Keratinocyte (primary cell): Measurements from ENCODE around the gene SEPHS1. TPM values are rescaled to one million over a fixed set of nuclear protein-coding genes. Genes with fewer than 3 reads are reported as not detected.

Source experiments
- DNase-seq: peaks from one replicate; pipeline ENCODE4 v3.0.0-alpha.2; 2011; ENCODE audit warnings: low read depth, missing footprints, low spot score
- FAIRE-seq: peaks from 2 replicates; lab custom pipeline; 2011; peaks lifted over from hg19 to GRCh38; lab: Jason Lieb, UNC
- H2AFZ ChIP-seq: 2 replicates; pipeline ENCODE4 v1.6.0; 2012; ENCODE audit warnings: low read length, control low read depth, inconsistent platforms; ENCODE audit not compliant: control insufficient read depth
- H3K27ac ChIP-seq: 2 replicates; pipeline ENCODE4 v1.5.1; 2011; ENCODE audit warnings: low read length; ENCODE audit not compliant: control insufficient read depth, insufficient read depth
- H3K27me3 ChIP-seq: 3 replicates; pipeline ENCODE4 v1.6.0; 2011; ENCODE audit warnings: low read length; ENCODE audit not compliant: control insufficient read depth, insufficient read depth; ENCODE audit errors: extremely low read depth
- H3K36me3 ChIP-seq, 2 experiments: 2 replicates in 1 of 2; 3 replicates in 1 of 2; pipeline ENCODE4 v1.5.1; 2011; ENCODE audit warnings: low read length in 2 of 2, mild to moderate bottlenecking in 1 of 2; ENCODE audit not compliant: control insufficient read depth in 2 of 2, insufficient read depth in 2 of 2; ENCODE audit errors: extremely low read depth in 1 of 2
- H3K4me1 ChIP-seq: 3 replicates; pipeline ENCODE4 v1.5.1; 2011; ENCODE audit warnings: low read length; ENCODE audit not compliant: control insufficient read depth, insufficient read depth; ENCODE audit errors: extremely low read depth
- H3K4me2 ChIP-seq: 3 replicates; pipeline ENCODE4 v1.6.0; 2011; ENCODE audit warnings: low read depth, low read length; ENCODE audit not compliant: control insufficient read depth, insufficient read depth; ENCODE audit errors: extremely low read depth
- H3K4me3 ChIP-seq, 3 experiments: fragments of 200-600 bp in 1 of 3; sonication (generic) in 1 of 3; 2 replicates in 2 of 3; 3 replicates in 1 of 3; pipeline ENCODE4 v1.5.1; 2011 to 2016; ENCODE audit warnings: low read length in 3 of 3, mild to moderate bottlenecking in 3 of 3, control low read depth in 2 of 3, inconsistent platforms in 1 of 3, low read depth in 1 of 3, mixed read lengths in 1 of 3, mixed run types in 1 of 3, moderate library complexity in 1 of 3; ENCODE audit not compliant: control insufficient read depth in 2 of 3, insufficient read depth in 2 of 3; ENCODE audit errors: extremely low read depth in 1 of 3
- H3K79me2 ChIP-seq: 2 replicates; pipeline ENCODE4 v1.6.0; 2012; ENCODE audit warnings: low read length; ENCODE audit not compliant: control insufficient read depth, insufficient read depth
- H3K9ac ChIP-seq: 3 replicates; pipeline ENCODE4 v1.6.0; 2011; ENCODE audit warnings: low read length; ENCODE audit not compliant: control insufficient read depth, insufficient read depth; ENCODE audit errors: extremely low read depth
- H3K9me1 ChIP-seq: 3 replicates; pipeline ENCODE4 v1.6.0; 2011; ENCODE audit warnings: low read length; ENCODE audit not compliant: control insufficient read depth, insufficient read depth; ENCODE audit errors: extremely low read depth
- H3K9me3 ChIP-seq: 2 replicates; pipeline ENCODE4 v1.5.1; 2012; ENCODE audit warnings: low read depth, low read length; ENCODE audit not compliant: control insufficient read depth
- H4K20me1 ChIP-seq: 3 replicates; pipeline ENCODE4 v1.6.0; 2011; ENCODE audit warnings: low read length; ENCODE audit not compliant: control insufficient read depth, insufficient read depth; ENCODE audit errors: extremely low read depth
- EZH2 ChIP-seq: IDR thresholded peaks from one replicate; pipeline ENCODE4 v1.6.1; 2012; ENCODE audit warnings: inconsistent platforms, mild to moderate bottlenecking, low read length, moderate library complexity
- dilution Hi-C: fragments of 300-500 bp; cut with MboI; formaldehyde crosslinking; loops from one replicate; pipeline ENCODE4 v1.7.0; 2020; ENCODE audit warnings: low sequenced_read_pairs; ENCODE audit not compliant: extremely low pct_ligation_motif_present
- polyA plus RNA-seq, 5 experiments: library from polyadenylated mRNA; depleted of rRNA in 3 of 5; stranded (reverse) in 3 of 5; stranded (forward) in 1 of 5; unstranded in 1 of 5; fragments of >200 nt; gene quantifications; 1 replicate in 1 of 5; 2 replicates in 3 of 5; 3 replicates in 1 of 5; pipeline versions ENCODE4 v1.2.1 to v1.2.3, GENCODE V29; 2011 to 2012; ENCODE audit warnings: missing spikeins in 2 of 5, low read depth in 1 of 5, low replicate concordance in 1 of 5
- TF ChIP-seq, protein P1 (sequence below), 3 experiments: IDR thresholded peaks in 1 of 3; conservative IDR thresholded peaks in 1 of 3; optimal IDR thresholded peaks in 1 of 3; 2 replicates in 2 of 3; 3 replicates in 1 of 3; pipeline versions ENCODE3 to v1.5.1; 2011; ENCODE audit warnings: low read length in 3 of 3, mild to moderate bottlenecking in 3 of 3, moderate library complexity in 2 of 3, control low read depth in 1 of 3, inconsistent platforms in 1 of 3; ENCODE audit not compliant: insufficient read depth in 2 of 3; ENCODE audit errors: extremely low read depth in 1 of 3

Gene SEPHS1
- polyA plus RNA-seq, 1 donor (not counting 4 experiments of a cell fraction or from before 2014, with no cell fraction given), result 65.4 TPM

DNA sequence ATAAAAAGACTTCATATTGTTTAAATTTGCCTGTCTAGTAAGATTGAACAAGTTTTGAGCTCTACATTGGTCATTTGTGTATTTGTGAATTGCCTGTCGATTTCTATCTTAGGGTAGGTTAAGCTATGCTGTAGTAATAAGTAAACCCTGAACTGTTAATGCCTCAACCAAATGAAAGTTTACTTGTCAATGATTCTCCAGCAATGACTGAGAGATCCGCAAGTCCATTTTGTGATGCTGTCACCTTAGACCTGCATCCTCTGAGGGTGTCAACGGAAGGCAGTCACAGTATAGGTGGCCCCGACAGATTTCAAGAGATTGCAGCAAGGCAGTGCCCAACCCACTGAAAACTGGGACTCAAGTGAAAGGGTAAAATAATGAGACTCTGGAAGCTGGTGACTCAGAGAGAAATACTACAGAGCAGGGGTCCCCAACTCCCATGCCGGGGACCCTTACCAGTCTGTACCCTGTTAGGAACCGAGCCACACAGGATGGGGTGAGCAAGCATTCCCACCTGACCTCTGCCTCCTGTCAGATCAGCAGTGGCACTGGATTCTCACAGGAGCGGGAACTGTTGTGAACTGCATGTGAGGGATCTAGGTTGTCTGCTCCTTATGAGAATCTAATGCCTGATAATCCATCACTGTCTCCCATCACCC is 37.4 kb downstream of the SEPHS1 start:
- Histone ChIP-seq H4K20me1 (no peaks in the 10 kb centered on the region), H3K4me2 (no peak overlapping the region), H3K36me3 (no peaks in the 10 kb centered on the region), H3K79me2 (no peaks in the 10 kb centered on the region), H3K27ac (no peak overlapping the region), H2AFZ (no peak overlapping the region), H3K4me1 (no peaks in the 10 kb centered on the region), H3K4me3 (no peak overlapping the region), H3K9me1 (no peaks in the 10 kb centered on the region), H3K27me3 (no peaks in the 10 kb centered on the region), H3K9ac (no peak overlapping the region), H3K9me3 (no peaks in the 10 kb centered on the region)
- FAIRE-seq (no peak), DNase-seq (no peak)
- no peak for TF ChIP-seq EZH2
- TF ChIP-seq, protein P1, sequence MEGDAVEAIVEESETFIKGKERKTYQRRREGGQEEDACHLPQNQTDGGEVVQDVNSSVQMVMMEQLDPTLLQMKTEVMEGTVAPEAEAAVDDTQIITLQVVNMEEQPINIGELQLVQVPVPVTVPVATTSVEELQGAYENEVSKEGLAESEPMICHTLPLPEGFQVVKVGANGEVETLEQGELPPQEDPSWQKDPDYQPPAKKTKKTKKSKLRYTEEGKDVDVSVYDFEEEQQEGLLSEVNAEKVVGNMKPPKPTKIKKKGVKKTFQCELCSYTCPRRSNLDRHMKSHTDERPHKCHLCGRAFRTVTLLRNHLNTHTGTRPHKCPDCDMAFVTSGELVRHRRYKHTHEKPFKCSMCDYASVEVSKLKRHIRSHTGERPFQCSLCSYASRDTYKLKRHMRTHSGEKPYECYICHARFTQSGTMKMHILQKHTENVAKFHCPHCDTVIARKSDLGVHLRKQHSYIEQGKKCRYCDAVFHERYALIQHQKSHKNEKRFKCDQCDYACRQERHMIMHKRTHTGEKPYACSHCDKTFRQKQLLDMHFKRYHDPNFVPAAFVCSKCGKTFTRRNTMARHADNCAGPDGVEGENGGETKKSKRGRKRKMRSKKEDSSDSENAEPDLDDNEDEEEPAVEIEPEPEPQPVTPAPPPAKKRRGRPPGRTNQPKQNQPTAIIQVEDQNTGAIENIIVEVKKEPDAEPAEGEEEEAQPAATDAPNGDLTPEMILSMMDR (optimal IDR thresholded peaks at IDR 0.05 in 1 of 3, IDR thresholded peaks at IDR 0.05 in 1 of 3, conservative IDR thresholded peaks at IDR 0.05 in 1 of 3; ENCODE audit: extremely low read depth in 1 of 3, insufficient read depth in 2 of 3, low read length in 3 of 3), result no peak
- dilution Hi-C loops, result no loop called here

DNA sequence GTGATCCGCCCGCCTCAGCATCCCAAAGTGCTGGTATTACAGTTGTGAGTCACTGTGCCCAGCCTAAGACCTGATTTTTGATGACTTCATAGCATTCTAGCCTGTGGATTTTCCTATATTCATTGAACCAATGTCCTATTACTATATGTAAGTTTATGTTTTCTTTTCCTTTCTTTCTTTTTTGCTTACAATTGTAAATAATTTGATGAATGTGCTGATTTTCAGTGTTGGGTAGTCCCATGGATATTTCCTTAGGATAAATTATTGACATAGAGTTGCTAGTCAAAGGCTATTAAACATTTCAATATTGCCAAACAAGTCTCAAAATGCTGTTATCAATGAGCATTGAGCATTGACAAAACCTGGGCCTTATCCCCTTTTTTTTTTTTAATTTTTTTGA is 38.3 kb downstream of the SEPHS1 start:
- H3K4me2 ChIP-seq, result no peak overlapping the region
- H3K4me3 ChIP-seq, result no peak overlapping the region
- no peak overlapping the region for H2AFZ ChIP-seq
- TF ChIP-seq, protein P1 (optimal IDR thresholded peaks at IDR 0.05 in 1 of 3, IDR thresholded peaks at IDR 0.05 in 1 of 3, conservative IDR thresholded peaks at IDR 0.05 in 1 of 3; ENCODE audit: extremely low read depth in 1 of 3, insufficient read depth in 2 of 3, low read length in 3 of 3), result no peak
- TF ChIP-seq EZH2, result no peak
- no peaks in the 10 kb centered on the region for H3K27me3 ChIP-seq
- H3K27ac ChIP-seq, result no peak overlapping the region
- H4K20me1 ChIP-seq, result no peaks in the 10 kb centered on the region
- no peaks in the 10 kb centered on the region for H3K9me3 ChIP-seq
- FAIRE-seq (no peak), DNase-seq (no peak)
- no peak overlapping the region for H3K9ac ChIP-seq
- no peaks in the 10 kb centered on the region for H3K79me2 ChIP-seq
- H3K36me3 ChIP-seq, result no peaks in the 10 kb centered on the region
- H3K4me1 ChIP-seq, result no peaks in the 10 kb centered on the region
- no peaks in the 10 kb centered on the region for H3K9me1 ChIP-seq
- dilution Hi-C loops, result no loop called here
